IMR-90 (cell line): ENCODE measurements around the gene HOXB7. TPM values are rescaled to one million over a fixed set of nuclear protein-coding genes. Genes with fewer than 3 reads are reported as not detected.

Experiments used
- ATAC-seq: fragments of 200-7000 bp; cut with Tn5 transposase; 2 replicates; pipeline ENCODE4 v1.9.1; 2020; ENCODE audit warnings: low read depth, mild to moderate bottlenecking, moderate library complexity
- BruUV-seq: library from RNA; stranded (reverse); fragments of 400-500 nt; replicated peaks from 2 replicates; lab custom pipeline; 2021; lab: Mats Ljungman, UMichigan
- CTCF ChIA-PET: fragments of 300-600 bp; formaldehyde crosslinking; extraction: SDS; loops from one replicate; lab custom pipeline; 2021; ENCODE audit warnings: antibody characterized with exemption; lab: Yijun Ruan, JAX
- POLR2A ChIA-PET: fragments of 300-600 bp; sonication (Branson Sonifier 250); formaldehyde crosslinking; loops from one replicate; lab custom pipeline; 2022; ENCODE audit warnings: antibody characterized with exemption; ENCODE audit not compliant: unreplicated experiment; lab: Charles Lee
- DNase-seq: peaks from one replicate; pipeline ENCODE4 v3.0.0; 2013
- H2AFZ ChIP-seq: replicated peaks from 2 replicates; pipeline ENCODE3; 2013; ENCODE audit warnings: low read length, mild to moderate bottlenecking; ENCODE audit not compliant: poor library complexity
- H2AK5ac ChIP-seq: 2 replicates; pipeline ENCODE4 v1.6.1; 2013; ENCODE audit warnings: low read depth, low read length, inconsistent platforms
- H2AK9ac ChIP-seq: replicated peaks from 2 replicates; pipeline ENCODE3; 2013; ENCODE audit warnings: mild to moderate bottlenecking, low read depth, low read length, moderate library complexity; ENCODE audit not compliant: poor library complexity
- H2BK120ac ChIP-seq: 2 replicates; pipeline ENCODE4 v1.6.1; 2013; ENCODE audit warnings: low read depth, low read length, inconsistent platforms
- H2BK15ac ChIP-seq: 3 replicates; pipeline ENCODE4 v1.6.1; 2013; ENCODE audit warnings: low read depth, low read length, inconsistent platforms
- H2BK20ac ChIP-seq: 2 replicates; pipeline ENCODE4 v1.6.1; 2013; ENCODE audit warnings: low read depth, mild to moderate bottlenecking, inconsistent platforms, low read length, moderate library complexity
- H2BK5ac ChIP-seq: 2 replicates; pipeline ENCODE4 v1.6.1; 2013; ENCODE audit warnings: mild to moderate bottlenecking, low read depth, low read length, inconsistent platforms; ENCODE audit not compliant: poor library complexity, severe bottlenecking
- H3K14ac ChIP-seq: replicated peaks from 2 replicates; pipeline ENCODE4 v1.6.1; 2013; ENCODE audit warnings: low read depth, low read length, inconsistent platforms
- H3K18ac ChIP-seq: 2 replicates; pipeline ENCODE4 v1.6.1; 2013; ENCODE audit warnings: low read depth, low read length, control low read depth
- H3K23ac ChIP-seq: 2 replicates; pipeline ENCODE4 v1.6.1; 2013; ENCODE audit warnings: low read depth, low read length, inconsistent platforms
- H3K27ac ChIP-seq: 2 replicates; pipeline ENCODE4 v1.5.1; 2013; ENCODE audit warnings: mild to moderate bottlenecking, control low read depth, low read length; ENCODE audit not compliant: insufficient read depth
- H3K27me3 ChIP-seq: 2 replicates; pipeline ENCODE4 v1.6.1; 2013; ENCODE audit warnings: low read length; ENCODE audit not compliant: control insufficient read depth, insufficient read depth
- H3K36me3 ChIP-seq: 2 replicates; pipeline ENCODE4 v1.6.1; 2013; ENCODE audit warnings: low read length, mixed read lengths; ENCODE audit not compliant: control insufficient read depth, insufficient read depth
- H3K4ac ChIP-seq: 2 replicates; pipeline ENCODE4 v1.6.1; 2013; ENCODE audit warnings: low read depth, low read length, inconsistent platforms
- H3K4me1 ChIP-seq: 2 replicates; pipeline ENCODE4 v1.6.1; 2013; ENCODE audit warnings: low read length, mixed read lengths; ENCODE audit not compliant: control insufficient read depth, insufficient read depth
- H3K4me2 ChIP-seq: 2 replicates; pipeline ENCODE4 v1.6.1; 2013; ENCODE audit warnings: low read depth, mild to moderate bottlenecking, control low read depth, low read length, moderate library complexity
- H3K4me3 ChIP-seq: 2 replicates; pipeline ENCODE4 v1.5.1; 2013; ENCODE audit warnings: low read depth, mild to moderate bottlenecking, control low read depth, low read length, moderate library complexity; ENCODE audit not compliant: insufficient read depth
- H3K56ac ChIP-seq: 2 replicates; pipeline ENCODE4 v1.6.1; 2013; ENCODE audit warnings: low read length, inconsistent platforms; ENCODE audit not compliant: insufficient read depth; ENCODE audit errors: extremely low read depth
- H3K79me1 ChIP-seq, 2 experiments: 2 replicates each; pipeline ENCODE4 v1.6.1; 2013; ENCODE audit warnings: low read length in 2 of 2, inconsistent platforms in 1 of 2, low read depth in 1 of 2
- H3K9ac ChIP-seq: 2 replicates; pipeline ENCODE4 v1.6.1; 2013; ENCODE audit warnings: low read depth, low read length, control low read depth
- H3K9me1 ChIP-seq: 2 replicates; pipeline ENCODE4 v1.6.1; 2013; ENCODE audit warnings: low read length, inconsistent platforms; ENCODE audit not compliant: insufficient read depth
- H3K9me3 ChIP-seq: 2 replicates; pipeline ENCODE4 v1.6.1; 2013; ENCODE audit warnings: low read length; ENCODE audit not compliant: control insufficient read depth, insufficient read depth
- H4K20me1 ChIP-seq: 2 replicates; pipeline ENCODE4 v1.6.1; 2013; ENCODE audit warnings: low read length, inconsistent platforms; ENCODE audit not compliant: insufficient read depth
- H4K5ac ChIP-seq: 2 replicates; pipeline ENCODE4 v1.6.1; 2013; ENCODE audit warnings: mild to moderate bottlenecking, low read depth, low read length, control low read depth
- H4K8ac ChIP-seq, 2 experiments: 2 replicates each; pipeline ENCODE4 v1.6.1; 2013; ENCODE audit warnings: low read depth in 2 of 2, low read length in 2 of 2, control low read depth in 1 of 2, inconsistent platforms in 1 of 2
- H4K91ac ChIP-seq: 2 replicates; pipeline ENCODE4 v1.6.1; 2013; ENCODE audit warnings: low read depth, low read length, inconsistent platforms; ENCODE audit not compliant: insufficient read depth
- BHLHE40 ChIP-seq: fragments of 150-350 bp; IDR thresholded peaks from 2 replicates; pipeline ENCODE4 v1.6.1; 2016; ENCODE audit warnings: mild to moderate bottlenecking, low read depth, low read length
- CHD1 ChIP-seq: IDR thresholded peaks from 2 replicates; pipeline ENCODE4 v1.6.1; 2012; ENCODE audit warnings: low read depth, low read length, improper control_type of control experiment
- MAFK ChIP-seq: IDR thresholded peaks from 2 replicates; pipeline ENCODE4 v1.6.1; 2012; ENCODE audit warnings: low read depth, low read length, improper control_type of control experiment
- MAZ ChIP-seq: IDR thresholded peaks from 2 replicates; pipeline ENCODE4 v1.6.1; 2012; ENCODE audit warnings: low read depth, mild to moderate bottlenecking, low read length, improper control_type of control experiment, moderate library complexity, borderline replicate concordance
- MXI1 ChIP-seq: IDR thresholded peaks from 2 replicates; pipeline ENCODE4 v1.6.1; 2012; ENCODE audit warnings: low read depth, mild to moderate bottlenecking, low read length, moderate library complexity, borderline replicate concordance
- NFE2L2 ChIP-seq: fragments of 150-350 bp; IDR thresholded peaks from 2 replicates; pipeline ENCODE4 v1.6.1; 2016; ENCODE audit warnings: low read depth, mild to moderate bottlenecking, low read length
- RAD21 ChIP-seq: IDR thresholded peaks from 2 replicates; pipeline ENCODE4 v1.6.1; 2012; ENCODE audit warnings: low read length, improper control_type of control experiment
- RCOR1 ChIP-seq: IDR thresholded peaks from 2 replicates; pipeline ENCODE4 v1.6.1; 2012; ENCODE audit warnings: mild to moderate bottlenecking, low read length, improper control_type of control experiment; ENCODE audit not compliant: insufficient replicate concordance
- SMC3 ChIP-seq: fragments of 150-350 bp; IDR thresholded peaks from 2 replicates; pipeline ENCODE4 v1.6.1; 2016; ENCODE audit warnings: low read depth, mild to moderate bottlenecking, antibody characterized with exemption, low read length, moderate library complexity
- USF2 ChIP-seq: fragments of 150-350 bp; IDR thresholded peaks from 2 replicates; pipeline ENCODE4 v1.6.1; 2017; ENCODE audit warnings: mild to moderate bottlenecking, antibody characterized with exemption, low read length, low read depth
- WGBS, 2 experiments: methylation state at CpG; one replicate each; pipeline versions ENCODE4 v1.1.5 to v1.1.7; 2013; ENCODE audit warnings: missing lambda C conversion rate in 2 of 2; ENCODE audit not compliant: insufficient read length in 1 of 2; ENCODE audit errors: extremely low coverage in 2 of 2; 5-methylcytosine and 5-hydroxymethylcytosine counted together
- dilution Hi-C: fragments of 300-500 bp; cut with HindIII; formaldehyde crosslinking; loops from one replicate; pipeline ENCODE4 v1.14.3; 2018; ENCODE audit warnings: low sequenced_read_pairs; ENCODE audit not compliant: unreplicated experiment
- in situ Hi-C: fragments of 300-500 bp; cut with MboI; formaldehyde crosslinking; loops from 3 replicates; pipeline ENCODE4 v1.14.3; 2019; ENCODE audit warnings: low sequenced_read_pairs, inconsistent platforms, mixed read lengths
- intact Hi-C: fragments of 100-400 bp; cut with micrococcal nuclease; formaldehyde crosslinking; loops from 2 replicates; pipeline ENCODE4 v1.10.0; 2022
- polyA plus RNA-seq, 3 experiments: library from polyadenylated mRNA; depleted of rRNA; stranded (reverse); fragments of >200 nt; gene quantifications; 2 replicates each; pipeline ENCODE4 v1.2.3, GENCODE V29; 2012; ENCODE audit warnings: low replicate concordance in 1 of 3
- total RNA-seq: library from RNA; depleted of rRNA; stranded (reverse); fragments of >200 nt; gene quantifications from 2 replicates; pipeline ENCODE4 v1.2.3, GENCODE V29; 2012
- TF ChIP-seq, protein P1 (sequence below): conservative IDR thresholded peaks from 2 replicates; pipeline ENCODE4 v1.5.1; 2012; ENCODE audit warnings: mild to moderate bottlenecking, low read depth, low read length, improper control_type of control experiment

Gene HOXB7
- total and polyA plus RNA-seq, 2 of the 4 experiments (the other 2 are of a cell fraction), result 1.8 to 6.7 TPM

GRCh38 chr17:48625495-48626244 is 14.9 kb upstream of the HOXB7 start:
- no peak overlapping the region for H4K8ac ChIP-seq
- no peak overlapping the region for H2AK9ac ChIP-seq
- H3K4me2 ChIP-seq, result peak overlapping the region; percentile 91
- no peak overlapping the region for H4K91ac ChIP-seq
- H3K4ac ChIP-seq, result no peak overlapping the region
- no peaks in the 10 kb centered on the region; the same call in 1 of the 2 replicates for H3K9me1 ChIP-seq
- no peak overlapping the region for H4K5ac ChIP-seq
- peaks cover 12% of the 10 kb centered on the region; the same call in 1 of the 2 replicates for H4K20me1 ChIP-seq
- H3K14ac ChIP-seq, result no peak overlapping the region
- H3K18ac ChIP-seq, result no peak overlapping the region
- in situ Hi-C loops, result loop anchor here (10.0 kb wide), 1 partner anchor 461 kb away; no protein-coding TSS in a partner anchor
- H2BK15ac ChIP-seq, result no peak overlapping the region
- ChIA-PET POLR2A (interaction anchor here (0.7 kb wide), 1 partner anchor 38 kb away, joined by 3 read pairs; no protein-coding TSS in a partner anchor), CTCF (interaction anchor here (0.9 kb wide), 1 partner anchor 289 kb away, joined by 3 read pairs; no protein-coding TSS in a partner anchor)
- H3K56ac ChIP-seq, result no peak overlapping the region
- no TSS peak for BruUV-seq
- TF ChIP-seq CHD1 (no peak), BHLHE40 (no peak), MXI1 (no peak), NFE2L2 (no peak), MAFK (no peak), MAZ (no peak), RCOR1 (no peak), SMC3 (no peak), USF2 (no peak), RAD21 (no peak)
- TF ChIP-seq, protein P1, sequence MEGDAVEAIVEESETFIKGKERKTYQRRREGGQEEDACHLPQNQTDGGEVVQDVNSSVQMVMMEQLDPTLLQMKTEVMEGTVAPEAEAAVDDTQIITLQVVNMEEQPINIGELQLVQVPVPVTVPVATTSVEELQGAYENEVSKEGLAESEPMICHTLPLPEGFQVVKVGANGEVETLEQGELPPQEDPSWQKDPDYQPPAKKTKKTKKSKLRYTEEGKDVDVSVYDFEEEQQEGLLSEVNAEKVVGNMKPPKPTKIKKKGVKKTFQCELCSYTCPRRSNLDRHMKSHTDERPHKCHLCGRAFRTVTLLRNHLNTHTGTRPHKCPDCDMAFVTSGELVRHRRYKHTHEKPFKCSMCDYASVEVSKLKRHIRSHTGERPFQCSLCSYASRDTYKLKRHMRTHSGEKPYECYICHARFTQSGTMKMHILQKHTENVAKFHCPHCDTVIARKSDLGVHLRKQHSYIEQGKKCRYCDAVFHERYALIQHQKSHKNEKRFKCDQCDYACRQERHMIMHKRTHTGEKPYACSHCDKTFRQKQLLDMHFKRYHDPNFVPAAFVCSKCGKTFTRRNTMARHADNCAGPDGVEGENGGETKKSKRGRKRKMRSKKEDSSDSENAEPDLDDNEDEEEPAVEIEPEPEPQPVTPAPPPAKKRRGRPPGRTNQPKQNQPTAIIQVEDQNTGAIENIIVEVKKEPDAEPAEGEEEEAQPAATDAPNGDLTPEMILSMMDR, result no peak
- no peak overlapping the region for H2AK5ac ChIP-seq
- DNase-seq (peak; percentile 12), ATAC-seq (peak; percentile 41)
- no peak overlapping the region for H3K23ac ChIP-seq
- peaks cover 23% of the 10 kb centered on the region for H3K9me3 ChIP-seq
- dilution Hi-C loops, result no loop called here
- H3K27me3 ChIP-seq, result peaks cover 98% of the 10 kb centered on the region
- H2AFZ ChIP-seq, result peak overlapping the region; percentile 64
- H3K9ac ChIP-seq, result no peak overlapping the region
- WGBS, 2 experiments, result 1% methylated on average over 34 of the region's 69 CpGs; no CpG with 5 or more reads in 1 of the 2 experiments
- H3K79me1 ChIP-seq, result no peaks in the 10 kb centered on the region
- no peak overlapping the region for H3K27ac ChIP-seq
- H3K4me3 ChIP-seq, result peak overlapping the region; percentile 38
- intact Hi-C loops, result no loop called here
- no peak overlapping the region for H2BK20ac ChIP-seq
- no peaks in the 10 kb centered on the region for H3K36me3 ChIP-seq
- no peaks in the 10 kb centered on the region; the same call in 1 of the 2 replicates for H3K4me1 ChIP-seq
- no peak overlapping the region for H2BK120ac ChIP-seq
- H2BK5ac ChIP-seq, result no peak overlapping the region
